ENCODE data around the gene INTS12. TPM values are rescaled to one million over a fixed set of nuclear protein-coding genes. Genes with fewer than 3 reads are reported as not detected.
"Not testable (repeated sequence)": the region's sequence is repeated elsewhere in the genome, so short reads cannot be mapped to it uniquely, and the experiment has no call there.

INTS12 gene, protein sequence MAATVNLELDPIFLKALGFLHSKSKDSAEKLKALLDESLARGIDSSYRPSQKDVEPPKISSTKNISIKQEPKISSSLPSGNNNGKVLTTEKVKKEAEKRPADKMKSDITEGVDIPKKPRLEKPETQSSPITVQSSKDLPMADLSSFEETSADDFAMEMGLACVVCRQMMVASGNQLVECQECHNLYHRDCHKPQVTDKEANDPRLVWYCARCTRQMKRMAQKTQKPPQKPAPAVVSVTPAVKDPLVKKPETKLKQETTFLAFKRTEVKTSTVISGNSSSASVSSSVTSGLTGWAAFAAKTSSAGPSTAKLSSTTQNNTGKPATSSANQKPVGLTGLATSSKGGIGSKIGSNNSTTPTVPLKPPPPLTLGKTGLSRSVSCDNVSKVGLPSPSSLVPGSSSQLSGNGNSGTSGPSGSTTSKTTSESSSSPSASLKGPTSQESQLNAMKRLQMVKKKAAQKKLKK
- 24.7 TPM for total RNA-seq
- long read RNA-seq, transcript INTS12-206 (7 exons, 1,975 nt) = major isoform, 11 of 28 reads
- long read RNA-seq, partial matches to known transcripts = 4 of 28 reads
- long read RNA-seq, other reads (novel, unspliced or antisense) = 9 of 28 reads

DNA sequence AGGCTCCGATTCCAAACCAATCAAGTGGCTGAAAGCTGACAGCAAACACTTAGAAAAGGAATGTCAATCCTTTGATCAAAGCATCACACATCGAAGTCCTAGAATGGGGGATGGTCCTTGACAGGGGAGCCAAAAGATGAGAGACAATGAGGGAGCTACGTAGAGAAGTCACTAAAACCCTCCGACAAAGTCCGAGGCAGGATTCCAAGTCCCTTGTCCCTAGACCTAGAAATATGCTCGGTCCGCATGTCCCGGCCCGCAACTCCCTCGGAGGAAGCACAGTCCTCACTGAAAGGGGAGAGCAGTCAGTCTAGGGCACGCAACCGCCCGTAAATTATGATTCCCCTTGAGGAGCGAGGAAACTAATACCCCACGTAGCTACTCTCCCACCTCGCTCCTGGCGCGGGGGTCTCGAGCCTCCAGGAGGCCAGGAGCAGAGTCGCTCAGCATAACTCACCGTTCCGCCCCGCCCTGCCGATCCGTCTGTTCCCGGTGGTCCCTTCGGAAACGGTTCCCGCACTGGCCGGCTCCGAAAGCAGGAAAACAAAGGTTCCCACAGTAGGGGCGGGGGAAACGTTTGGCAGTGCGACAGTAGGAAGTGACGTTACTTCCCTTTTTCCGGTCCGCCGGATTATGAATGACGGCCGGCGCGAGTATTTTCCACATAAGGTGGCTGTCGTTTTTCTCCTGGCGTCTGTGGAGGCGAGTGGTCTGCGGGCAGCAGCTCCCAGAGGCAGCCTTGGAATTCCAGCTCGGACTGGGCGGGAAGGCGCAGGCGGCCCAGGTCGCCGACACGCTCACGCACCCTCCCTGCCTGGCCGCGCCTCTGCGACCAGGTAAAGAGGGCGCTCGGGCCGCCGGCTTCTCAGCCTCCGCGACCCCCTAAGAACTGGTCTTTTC is at the start of gene INTS12, which contains the start of gene GSTCD:
Gene INTS12 (minus strand): TSS at position 509 of the 900 bp plus-strand sequence. CDS start 8,684 bp downstream, outside the sequence.
Gene GSTCD (plus strand): TSS at position 604 of the 900 bp plus-strand sequence. CDS start 8,830 bp downstream, outside the sequence.
- intact Hi-C loops (cut with micrococcal nuclease) = no loop called here
- DNase-seq (peak; percentile 92), ATAC-seq (peak; percentile 99)

- DNase-seq (no peak), ATAC-seq (no peak)
- intact Hi-C loops (cut with micrococcal nuclease) = no loop called here
Measured at GRCh38 chr4:105755375-105755774, 46.9 kb upstream of the INTS12 start.

DNA sequence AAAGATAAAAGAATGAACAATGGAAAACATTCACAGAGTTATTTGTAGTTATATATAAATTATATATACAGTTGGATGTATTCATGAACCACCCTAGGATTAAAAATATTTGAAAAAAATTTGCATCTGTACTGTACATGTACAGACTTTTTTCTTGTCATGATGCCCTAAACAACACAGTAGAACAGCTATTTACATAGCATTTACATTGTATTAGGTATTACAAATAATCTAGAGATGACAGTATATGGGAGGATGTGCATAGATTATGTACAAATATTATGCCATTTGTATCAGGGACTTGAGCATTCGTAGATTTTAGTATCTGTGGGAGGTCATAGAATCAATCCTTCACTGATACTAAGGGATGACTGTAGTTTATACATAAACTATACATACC is 44.9 kb upstream of the INTS12 start:
- DNase-seq (no peak), ATAC-seq (no peak)
- intact Hi-C loops (cut with micrococcal nuclease) = no loop called here

DNA sequence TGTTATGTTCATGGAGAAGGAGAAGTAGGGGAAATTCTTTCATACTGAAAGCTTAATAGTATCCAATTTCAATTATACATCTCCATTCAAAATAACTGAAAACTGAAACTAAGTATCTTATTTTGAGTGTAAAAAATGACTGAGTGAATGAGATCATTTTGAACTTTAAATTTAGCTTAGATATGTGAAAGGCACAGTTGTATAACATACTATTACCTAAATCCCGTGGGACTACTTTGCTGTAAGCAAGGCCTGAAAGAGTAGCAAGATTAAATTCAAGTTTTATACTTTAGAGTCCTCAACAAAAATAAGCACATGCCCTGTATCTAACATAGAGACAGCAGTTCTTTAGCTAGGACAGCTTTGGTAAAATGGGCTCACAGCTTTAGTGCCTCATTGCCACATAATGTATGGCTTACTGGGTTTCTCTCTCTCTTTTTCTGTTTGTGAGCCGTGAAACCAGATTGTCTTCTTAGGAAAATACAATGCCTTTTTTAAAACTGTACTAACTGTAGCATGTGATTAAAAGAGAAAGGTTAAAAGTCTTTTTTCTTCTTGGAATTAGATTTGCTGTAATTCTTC is 43.3 kb upstream of the INTS12 start:
- no peak for ATAC-seq
- intact Hi-C loops (cut with micrococcal nuclease) = no loop called here
- no peak for DNase-seq

GRCh38 chr4:105748222-105748621 is 39.7 kb upstream of the INTS12 start:
- intact Hi-C loops (cut with micrococcal nuclease) = no loop called here
- DNase-seq (no peak), ATAC-seq (no peak)

DNA sequence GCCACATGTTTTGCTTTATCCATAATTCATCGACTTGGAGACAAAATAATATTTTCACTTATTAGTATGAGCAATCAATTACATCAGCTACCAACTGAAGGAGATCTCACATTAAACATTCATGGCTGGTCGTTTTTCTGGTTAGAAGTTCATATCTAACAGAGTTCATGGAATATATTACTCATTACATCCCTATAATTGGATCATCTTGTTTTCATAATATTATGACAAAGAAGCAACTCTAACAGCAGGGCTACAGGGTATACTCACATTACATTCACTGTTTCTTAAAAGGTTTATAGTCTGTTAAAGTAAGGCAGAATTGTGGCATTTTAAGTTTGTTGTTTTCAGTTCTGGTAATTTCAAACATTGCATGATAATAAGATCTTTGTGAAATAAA is 33.1 kb upstream of the INTS12 start:
- intact Hi-C loops (cut with micrococcal nuclease) = no loop called here
- DNase-seq (no peak), ATAC-seq (no peak)

DNA sequence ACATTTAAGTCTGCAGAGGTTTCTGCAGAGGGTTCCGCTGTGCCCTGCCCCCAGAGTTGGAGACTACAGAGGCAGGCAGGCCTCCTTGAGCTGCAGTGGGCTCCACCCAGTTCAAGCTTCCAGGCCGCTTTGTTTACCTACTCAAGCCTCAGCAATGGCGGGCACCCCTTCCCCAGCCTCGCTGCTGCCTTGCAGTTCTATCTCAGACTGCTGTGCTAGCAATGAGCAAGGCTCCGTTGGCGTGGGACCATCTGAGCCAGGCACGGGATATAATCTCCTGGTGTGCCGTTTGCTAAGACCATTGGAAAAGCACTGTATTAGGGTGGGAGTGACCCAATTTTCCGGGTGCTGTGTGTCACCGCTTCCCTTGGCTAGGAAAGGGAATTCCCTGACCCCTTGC is 26.7 kb upstream of the INTS12 start:
- ATAC-seq; intact Hi-C loops (cut with micrococcal nuclease); DNase-seq: not testable (repeated sequence)

- DNase-seq; ATAC-seq; intact Hi-C loops (cut with micrococcal nuclease): not testable (repeated sequence)
Measured at GRCh38 chr4:105729895-105730294, 21.4 kb upstream of the INTS12 start.

DNA sequence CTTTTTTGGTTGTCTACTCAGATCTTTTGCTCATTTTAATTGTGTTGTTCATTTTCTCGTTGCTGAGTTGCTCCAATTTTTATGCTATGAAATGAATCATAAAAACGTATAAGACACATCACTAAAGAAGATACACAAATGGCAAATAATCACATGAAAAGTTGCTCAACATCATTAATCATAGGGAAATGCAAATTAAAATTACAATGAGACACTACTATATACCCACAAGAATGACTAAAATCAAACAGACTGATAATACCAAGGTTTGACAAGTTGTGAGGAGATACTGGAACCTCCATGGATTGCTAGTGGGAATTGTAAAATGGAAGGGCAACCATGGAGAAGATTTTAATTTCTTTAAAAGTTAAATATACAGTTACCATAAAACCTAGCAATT is 17.1 kb upstream of the INTS12 start:
- intact Hi-C loops (cut with micrococcal nuclease) = no loop called here
- no peak for ATAC-seq
- DNase-seq = no peak

- DNase-seq (no peak), ATAC-seq (no peak)
- intact Hi-C loops (cut with micrococcal nuclease) = no loop called here
Measured at GRCh38 chr4:105719204-105719603, 10.7 kb upstream of the INTS12 start.

GRCh38 chr4:105715692-105716278 is 7.3 kb upstream of the INTS12 start:
- ATAC-seq = no peak
- intact Hi-C loops (cut with micrococcal nuclease) = no loop called here
- DNase-seq = no peak

- intact Hi-C loops (cut with micrococcal nuclease) = no loop called here
- no peak for ATAC-seq
Measured at GRCh38 chr4:105714932-105715331, 6.4 kb upstream of the INTS12 start.

DNA sequence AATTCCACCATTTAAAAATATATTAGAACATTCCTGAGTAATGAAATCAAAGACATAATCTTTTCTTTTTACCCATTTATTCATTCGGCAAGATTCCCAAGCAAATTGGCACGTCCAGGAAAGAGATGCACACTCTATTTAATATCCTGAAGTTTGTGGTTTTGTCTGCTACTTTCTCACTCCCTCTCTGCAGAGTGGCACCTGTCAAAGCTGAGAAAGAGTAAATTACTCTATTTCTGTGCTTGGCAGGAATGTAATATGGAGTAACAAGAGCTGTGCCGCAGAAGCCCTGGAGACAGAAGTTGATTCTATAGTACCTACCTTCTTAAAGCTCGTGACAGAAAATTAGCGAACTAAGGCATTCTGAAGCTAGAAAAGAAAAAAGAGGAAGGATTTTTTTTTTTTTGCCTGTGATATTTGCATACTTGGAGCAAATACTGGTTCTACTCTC is 5.6 kb upstream of the INTS12 start:
- intact Hi-C loops (cut with micrococcal nuclease) = no loop called here
- ATAC-seq (no peak), DNase-seq (no peak)

More at GRCh38 chr4:105714932-105715331, 6.4 kb upstream of the INTS12 start:
- no peak for DNase-seq

DNA sequence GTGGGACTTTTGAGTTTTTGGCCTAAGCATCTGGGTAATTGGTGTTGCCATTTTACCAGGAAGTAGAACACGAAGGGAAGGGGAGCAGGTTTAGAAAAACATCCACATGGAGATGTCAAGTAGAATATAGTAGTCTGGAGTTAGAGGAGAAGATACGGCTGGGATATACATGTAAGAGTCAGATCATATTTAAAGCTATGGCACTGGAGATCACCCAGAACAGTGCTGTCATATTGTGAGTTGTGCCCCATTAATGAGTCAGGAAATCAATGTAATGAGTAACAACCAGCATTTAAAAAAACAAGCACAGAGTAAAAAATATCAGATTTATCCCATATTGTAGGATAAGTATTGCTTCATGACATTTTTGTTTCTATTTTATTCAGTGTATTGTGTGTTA is 4.3 kb upstream of the INTS12 start:
- intact Hi-C loops (cut with micrococcal nuclease) = no loop called here
- no peak for DNase-seq
- no peak for ATAC-seq

DNA sequence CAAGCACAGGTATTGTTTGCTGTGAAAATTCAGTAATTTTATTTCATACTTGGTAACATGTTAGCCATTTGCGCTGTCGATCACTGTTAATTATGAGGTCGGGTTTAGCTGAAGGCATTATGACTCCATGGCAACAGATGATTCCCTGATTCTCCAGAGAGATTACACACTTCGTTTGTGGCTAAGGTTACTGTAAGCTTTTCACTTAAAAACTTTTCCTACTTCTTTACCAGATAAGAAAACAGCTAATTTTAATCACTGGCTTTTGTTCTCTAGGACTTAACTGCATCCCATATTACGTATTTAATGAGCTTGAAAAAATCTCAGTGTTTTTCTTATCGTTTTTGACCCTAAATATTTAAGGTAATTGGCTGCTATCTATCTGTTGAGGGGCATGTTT is 2.2 kb upstream of the INTS12 start:
- DNase-seq = no peak
- no peak for ATAC-seq
- intact Hi-C loops (cut with micrococcal nuclease) = no loop called here

DNA sequence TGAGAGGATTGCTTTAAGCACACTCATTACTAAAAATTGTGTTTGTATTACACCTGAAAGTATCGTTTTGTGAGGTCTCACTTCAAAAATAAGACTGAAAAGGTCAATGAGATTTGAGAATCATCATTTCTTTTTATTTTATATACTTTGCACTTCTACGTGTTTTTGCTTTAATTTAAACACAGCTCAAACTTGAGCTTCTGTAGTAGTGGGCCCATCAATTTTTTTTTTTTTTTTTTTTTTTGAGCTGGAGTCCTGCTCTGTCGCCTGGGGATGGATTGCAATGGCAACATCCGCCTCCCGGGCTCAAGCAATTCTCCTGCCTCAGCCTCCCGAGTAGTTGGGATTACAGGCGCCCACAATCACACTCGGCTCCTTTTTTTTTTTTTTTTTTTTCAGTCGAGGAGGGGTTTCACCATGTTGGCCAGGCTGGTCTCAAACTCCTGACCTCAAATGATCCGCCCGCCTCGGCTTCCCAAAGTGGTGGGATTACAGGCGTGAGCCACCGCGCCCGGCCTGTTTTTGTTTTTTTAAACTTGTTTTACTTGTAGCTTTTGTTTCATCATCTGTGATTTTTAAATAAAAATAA is 1.6 kb upstream of the INTS12 start:
- ATAC-seq (no peak), DNase-seq (no peak)
- intact Hi-C loops (cut with micrococcal nuclease) = no loop called here

DNA sequence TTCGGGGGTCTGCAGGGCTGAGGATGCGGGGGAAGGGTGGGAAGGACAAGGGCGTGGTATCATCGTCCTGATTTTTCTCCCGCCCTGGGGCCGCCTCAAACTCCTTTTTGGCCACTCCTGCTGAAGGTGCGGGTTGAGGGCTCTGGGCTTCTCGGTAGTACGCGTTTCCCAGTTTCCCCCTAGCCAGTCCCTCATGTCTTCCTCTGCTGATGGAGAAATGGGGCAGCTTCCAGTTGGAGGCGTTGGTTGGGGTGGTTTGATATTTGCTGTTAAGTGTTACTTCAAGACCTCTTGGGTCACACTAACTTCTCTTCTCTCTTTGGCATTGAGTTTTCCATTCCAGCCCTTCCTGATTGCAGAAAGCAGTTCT is 577 bp upstream of the INTS12 start:
- no peak for DNase-seq
- ATAC-seq = peak; percentile 36
- intact Hi-C loops (cut with micrococcal nuclease) = no loop called here

DNA sequence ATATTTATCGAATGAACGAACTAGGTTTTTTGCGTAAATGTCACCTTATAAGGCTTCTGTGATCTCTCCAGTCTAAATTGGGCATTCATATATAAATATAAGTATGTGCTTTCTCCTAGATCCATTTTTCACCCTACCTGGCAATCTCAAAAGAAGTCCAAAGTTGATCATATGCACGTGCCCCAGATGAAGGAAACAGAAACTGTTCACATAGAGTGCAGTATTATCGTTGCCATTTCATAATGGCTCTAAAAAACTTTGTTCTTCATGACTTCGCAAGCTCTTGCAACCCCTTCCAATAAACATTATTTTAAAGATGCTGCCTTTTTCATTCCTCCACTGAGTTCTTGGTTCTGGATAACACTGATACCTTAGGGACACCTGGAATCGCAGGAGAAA is 708 bp downstream of the INTS12 start:
- ATAC-seq = no peak
- intact Hi-C loops (cut with micrococcal nuclease) = no loop called here
- DNase-seq = no peak

DNA sequence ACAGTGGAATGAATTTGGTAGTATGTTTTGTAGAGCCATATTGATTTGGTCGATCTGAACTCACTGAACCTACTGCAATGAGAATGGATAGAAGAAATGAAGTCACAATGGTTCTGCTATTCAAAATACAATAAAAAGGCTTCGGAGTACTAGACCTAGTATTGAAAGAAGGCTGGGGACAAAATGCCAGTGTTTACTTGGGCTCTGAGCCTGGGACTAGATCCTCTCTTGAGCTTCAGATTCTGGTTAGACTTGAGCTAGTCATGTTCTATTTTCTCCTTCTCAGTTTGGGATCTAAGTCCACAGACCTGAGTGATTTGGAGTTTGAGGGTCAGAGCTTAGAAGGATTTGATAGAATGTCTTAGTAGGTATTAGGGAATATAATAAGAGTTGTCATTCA is 9.9 kb downstream of the INTS12 start:
- intact Hi-C loops (cut with micrococcal nuclease) = no loop called here

More for the DNA sequence above, 9.9 kb downstream of the INTS12 start:
- DNase-seq = no peak
- ATAC-seq = no peak
